HG03575 (cell line): ENCODE results near the gene ITK.

Source experiments
- ATAC-seq: cut with Tn5 transposase; IDR thresholded peaks from one replicate; pipeline ENCODE4 v1.9.1; 2021; ENCODE audit not compliant: unreplicated experiment, insufficient number of reproducible peaks, low FRiP score; ENCODE audit errors: extremely low read depth

The ITK gene

DNA sequence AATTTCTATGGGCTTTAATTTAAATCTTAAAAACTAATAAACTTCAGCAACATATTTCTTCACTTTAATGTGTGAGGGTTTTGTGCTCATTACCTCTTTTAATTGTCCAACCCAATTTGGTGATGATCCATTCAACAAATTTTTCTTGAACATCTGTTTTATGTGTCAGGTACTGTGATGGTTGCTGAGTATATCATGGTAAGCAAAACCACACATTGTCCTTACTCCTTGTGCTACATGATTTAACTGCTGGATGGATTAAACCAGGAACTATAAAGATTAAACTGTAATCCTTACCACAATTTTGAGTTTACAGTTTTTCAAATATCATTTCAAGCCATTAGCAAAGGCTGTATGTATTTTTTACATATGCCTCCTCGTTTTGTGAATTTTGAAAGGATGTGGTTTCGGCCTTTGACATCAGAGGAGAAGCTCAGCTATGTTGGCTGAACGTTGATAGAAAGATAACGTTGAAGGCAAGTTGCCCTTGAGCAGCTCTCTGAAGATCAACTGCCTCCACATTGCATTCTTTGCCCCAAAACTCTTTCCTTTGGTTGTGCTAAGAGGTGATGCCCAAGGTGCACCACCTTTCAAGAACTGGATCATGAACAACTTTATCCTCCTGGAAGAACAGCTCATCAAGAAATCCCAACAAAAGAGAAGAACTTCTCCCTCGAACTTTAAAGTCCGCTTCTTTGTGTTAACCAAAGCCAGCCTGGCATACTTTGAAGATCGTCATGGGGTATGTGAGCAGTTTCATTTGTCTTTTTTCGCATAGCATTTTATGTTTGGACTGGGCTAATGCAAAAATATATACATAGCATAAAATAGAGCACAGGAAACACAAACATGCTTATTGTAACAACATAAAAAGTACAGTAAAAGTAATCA, at the start of gene ITK:
Gene ITK, plus strand, starts transcription at position 467 of the 891 bp plus-strand sequence. Its CDS starts 138 bp downstream, at position 605.
- ATAC-seq: no peak

DNA sequence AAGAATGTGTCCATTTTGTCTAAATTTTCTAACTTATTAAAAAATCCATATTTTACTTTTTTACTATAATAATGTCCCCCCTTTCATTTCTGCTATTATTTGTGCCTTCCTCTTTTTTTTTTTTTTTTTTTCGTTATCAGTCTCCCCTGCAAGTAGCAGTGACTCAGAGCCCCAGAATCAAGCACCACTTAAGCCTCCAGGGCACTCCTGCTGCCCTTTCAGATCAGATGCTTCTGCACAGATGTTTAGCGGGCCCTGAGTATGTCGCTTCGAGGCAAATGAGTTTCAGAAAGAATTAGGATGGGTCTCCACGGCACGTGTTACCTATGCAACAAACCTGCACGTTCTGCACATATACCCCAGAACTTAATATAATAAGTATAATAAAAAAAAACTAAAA, 49.7 kb upstream of the ITK start:
- ATAC-seq: no peak

GRCh38 chr5:157132281-157132612, 48.4 kb upstream of the ITK start:
- ATAC-seq: no peak

GRCh38 chr5:157137691-157138090, 42.9 kb upstream of the ITK start:
- ATAC-seq: no peak

DNA sequence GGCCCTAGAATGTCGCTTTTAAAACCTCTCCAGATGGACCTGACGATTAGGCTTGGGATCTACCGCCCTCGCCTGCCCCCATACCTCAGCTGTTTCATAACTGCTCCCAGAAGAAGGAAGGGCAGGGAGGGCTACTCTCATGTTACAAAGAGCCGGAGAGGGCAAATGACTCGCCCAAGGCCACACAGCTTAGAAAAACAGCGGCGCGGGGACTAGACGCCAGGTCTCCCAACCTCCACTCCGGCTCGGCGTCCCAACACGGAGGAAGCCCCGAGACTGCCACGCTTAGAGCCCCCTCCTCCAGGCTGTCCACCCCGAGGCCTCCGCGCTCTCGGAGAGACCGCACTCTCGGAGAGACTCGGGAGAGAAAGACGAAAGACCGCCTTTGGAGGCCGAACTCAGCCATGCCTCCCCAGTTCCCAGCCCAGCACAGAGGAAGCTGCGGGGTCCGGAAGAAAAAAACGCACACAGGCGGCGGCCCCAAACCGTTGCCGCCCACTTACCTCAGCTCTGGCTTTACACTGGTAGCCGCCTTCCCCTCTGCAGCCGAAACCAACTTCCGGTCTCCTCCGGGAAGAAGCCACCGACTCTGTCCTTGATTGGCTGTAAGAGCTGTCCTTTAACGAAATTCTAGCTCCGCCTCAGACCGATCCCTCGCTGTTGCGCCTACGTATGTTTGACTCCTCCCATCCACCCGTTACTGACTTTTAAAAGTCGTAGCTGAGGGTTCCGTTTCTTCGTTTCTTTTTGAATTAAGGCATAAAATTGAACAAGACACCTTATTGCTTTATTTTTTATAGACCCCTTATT, 38.1 kb upstream of the ITK start, which contains the start of gene MED7:
Gene MED7, minus strand, starts transcription at position 549 of the 810 bp plus-strand sequence. CDS start 3,434 bp downstream, outside the sequence.
- ATAC-seq: peak; percentile 99

DNA sequence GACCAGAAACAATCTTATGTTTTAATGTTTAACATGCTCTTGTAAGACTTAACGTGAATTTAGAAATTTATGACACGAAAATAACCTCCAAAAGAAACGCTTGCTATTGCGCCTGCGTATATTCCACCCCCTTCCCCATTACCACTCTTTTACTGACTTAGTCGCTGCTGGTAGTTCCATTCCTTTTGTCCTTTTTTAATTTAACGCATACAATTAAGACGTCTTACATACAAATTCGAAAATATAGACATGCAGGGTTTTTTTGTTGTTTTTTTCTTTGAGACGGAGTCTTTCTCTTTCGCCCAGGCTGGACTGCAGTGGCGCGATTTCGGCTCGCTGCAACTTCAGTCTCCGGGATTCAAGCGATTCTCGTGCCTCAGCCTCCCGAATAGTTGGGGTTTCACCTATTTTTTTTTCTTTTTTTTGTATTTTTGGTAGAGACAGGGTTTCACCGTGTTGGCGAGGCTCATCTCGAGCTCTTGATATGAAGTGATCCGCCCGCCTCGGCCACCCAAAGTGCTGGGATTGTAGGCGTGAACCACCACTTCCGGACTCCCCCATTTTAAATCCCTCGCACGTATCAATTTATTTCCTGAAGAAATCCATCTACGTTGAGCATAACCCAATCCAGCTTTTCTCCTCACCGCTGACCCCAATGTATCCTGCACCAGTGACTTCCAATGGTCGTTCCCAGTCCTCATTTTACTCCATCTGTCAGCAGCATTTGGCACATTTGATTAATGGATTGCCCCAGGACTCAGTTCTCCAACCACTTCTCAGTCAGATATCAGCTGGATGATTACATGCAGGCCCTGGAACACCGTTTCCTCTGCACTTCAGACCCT, 37.3 kb upstream of the ITK start:
- peak; percentile 24 for ATAC-seq

DNA sequence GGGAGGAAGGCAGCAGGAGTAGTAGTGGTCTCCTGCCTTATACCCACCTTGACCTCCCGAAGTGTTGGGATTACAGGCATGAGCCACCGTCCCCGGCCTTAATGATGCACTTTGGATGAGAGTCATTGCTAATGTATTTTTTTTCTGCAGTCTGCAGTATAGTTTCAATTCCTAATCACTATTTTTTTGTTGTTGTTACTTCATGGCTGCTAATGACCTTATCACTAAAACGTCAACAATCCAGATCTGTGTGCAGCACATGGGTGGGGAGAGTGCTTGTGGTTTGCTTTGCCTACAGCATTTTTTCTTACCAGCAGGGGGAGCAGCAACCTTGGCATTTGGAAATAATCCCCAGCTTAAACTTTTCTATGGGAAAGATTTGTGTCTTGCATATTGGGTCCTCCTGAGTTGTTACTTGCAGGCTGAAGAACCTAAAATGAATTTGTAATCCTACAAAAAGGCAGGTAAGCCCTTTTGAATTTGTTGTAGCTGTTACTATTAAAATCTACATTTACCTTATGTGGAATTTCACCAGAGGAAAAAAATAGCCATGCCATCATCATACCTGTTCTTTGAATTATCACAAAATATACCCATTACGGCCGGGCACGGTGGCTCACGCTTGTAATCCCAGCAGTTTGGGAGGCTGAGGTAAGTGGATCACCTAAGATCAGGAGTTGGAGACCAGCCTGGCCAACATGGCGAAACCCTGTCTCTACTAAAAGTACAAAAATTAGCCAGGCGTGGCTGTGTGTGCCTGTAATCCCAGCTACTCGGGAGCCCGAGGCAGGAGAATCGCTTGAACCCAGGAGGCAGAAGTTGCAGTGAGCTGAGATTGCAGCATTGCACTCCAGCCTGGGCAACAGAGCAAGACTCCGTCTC, 31.7 kb upstream of the ITK start:
- ATAC-seq: peak; percentile 42

- no peak for ATAC-seq
Observed at GRCh38 chr5:157150995-157151394, 29.6 kb upstream of the ITK start.

DNA sequence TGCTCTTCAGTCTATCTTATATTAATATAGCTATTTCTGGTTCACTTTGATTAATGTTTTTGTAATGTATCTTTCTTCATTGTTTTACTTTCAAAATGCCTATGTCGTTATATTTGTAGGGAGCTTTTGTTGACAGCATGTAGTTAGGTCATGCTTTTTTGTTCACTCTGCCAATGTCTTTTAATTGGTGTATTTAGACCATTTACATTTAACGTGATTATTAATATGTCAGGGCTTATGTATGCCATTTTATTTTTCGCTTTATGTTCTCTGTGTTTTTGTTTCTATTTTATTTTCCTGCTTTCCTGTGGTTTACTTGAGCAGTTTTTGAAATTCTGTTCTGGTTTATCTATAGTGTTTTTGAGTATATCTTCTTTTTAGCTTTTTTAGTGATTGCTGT, 25.3 kb upstream of the ITK start:
- no peak for ATAC-seq

- ATAC-seq: no peak
Observed at GRCh38 chr5:157157293-157157891, 23.2 kb upstream of the ITK start.

DNA sequence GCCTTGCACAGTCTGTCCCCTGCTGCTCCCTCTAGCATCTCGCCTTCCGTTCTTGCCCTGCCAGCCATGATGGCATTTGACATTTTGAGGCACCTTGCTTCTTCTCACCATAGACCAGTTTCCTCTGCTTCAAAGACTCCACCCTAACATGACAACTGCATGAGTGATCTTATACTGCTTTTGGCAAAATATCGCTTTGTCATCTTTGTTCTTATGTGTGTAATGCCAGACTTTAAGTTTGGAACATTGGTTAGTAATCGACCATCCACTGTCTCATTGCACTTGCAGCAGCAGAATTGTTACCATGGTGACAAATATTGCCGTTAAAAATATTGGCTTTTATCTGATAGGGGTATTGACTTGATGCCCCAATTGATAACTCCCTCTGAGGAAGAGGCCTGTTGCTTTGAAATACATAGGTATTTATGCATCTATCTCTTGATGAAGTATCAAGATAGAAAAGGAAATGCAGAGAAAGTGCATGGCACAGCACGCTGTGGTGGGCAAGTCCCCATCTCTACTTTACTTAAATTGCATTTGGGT, 21.4 kb upstream of the ITK start:
- no peak for ATAC-seq

DNA sequence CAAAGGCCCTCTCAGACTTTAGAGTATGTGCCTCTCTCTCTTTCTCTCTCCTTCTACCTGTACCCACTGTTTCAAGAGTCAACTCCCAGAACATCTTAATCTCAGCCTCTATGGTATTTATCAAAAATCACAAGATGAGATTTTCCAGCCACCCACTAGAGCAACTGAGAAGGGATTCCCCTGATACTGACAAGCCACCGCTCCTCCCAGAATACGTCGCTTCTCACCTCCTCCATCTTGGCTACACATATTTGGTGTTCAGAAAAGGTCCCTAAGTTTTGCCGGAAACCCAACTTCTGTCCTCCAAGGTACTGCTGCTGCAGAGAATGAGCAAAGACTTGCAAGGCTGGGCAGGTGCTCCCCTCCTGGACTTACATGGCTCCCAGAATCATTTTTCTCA, 20.6 kb upstream of the ITK start:
- ATAC-seq: no peak

DNA sequence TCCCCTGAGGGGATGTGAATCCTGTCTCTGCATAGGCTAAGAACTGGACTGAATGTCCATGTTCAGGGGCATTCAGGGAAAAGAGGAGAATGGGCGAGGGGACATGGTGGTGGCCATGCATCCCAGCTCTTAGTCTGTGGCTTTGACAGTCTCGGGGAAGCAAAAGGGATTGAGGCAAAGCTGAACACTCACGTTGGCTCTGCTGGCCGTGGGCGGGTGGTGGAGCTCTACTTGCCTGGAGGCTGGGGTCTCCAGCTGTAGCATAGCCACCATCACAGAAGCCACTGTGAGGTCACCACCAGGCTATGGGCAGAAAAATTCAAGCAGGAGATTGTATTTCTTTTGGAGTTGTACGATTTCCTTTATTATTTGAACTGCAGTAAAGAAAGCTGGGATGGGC, 18.6 kb upstream of the ITK start:
- no peak for ATAC-seq

- ATAC-seq: no peak
Observed at GRCh38 chr5:157162919-157163510, 17.6 kb upstream of the ITK start.

DNA sequence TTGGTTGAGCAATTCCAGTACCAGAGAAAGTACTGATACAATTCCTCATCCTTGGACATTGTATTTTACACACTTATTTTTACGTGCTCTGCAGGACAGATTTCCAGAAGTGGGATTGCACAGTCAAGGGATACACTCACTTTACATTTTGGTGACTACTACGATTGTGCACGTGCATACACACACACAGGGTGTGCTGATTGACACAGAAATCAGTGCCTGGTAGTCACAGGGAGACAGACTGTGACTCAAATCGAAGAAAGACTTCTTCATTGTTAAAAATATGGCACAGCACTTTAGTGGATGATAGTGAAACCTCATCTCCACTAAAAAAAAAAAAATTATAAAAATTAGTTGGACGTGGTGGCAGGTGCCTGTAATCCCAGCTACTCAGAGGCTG, 16.1 kb upstream of the ITK start:
- ATAC-seq: no peak

DNA sequence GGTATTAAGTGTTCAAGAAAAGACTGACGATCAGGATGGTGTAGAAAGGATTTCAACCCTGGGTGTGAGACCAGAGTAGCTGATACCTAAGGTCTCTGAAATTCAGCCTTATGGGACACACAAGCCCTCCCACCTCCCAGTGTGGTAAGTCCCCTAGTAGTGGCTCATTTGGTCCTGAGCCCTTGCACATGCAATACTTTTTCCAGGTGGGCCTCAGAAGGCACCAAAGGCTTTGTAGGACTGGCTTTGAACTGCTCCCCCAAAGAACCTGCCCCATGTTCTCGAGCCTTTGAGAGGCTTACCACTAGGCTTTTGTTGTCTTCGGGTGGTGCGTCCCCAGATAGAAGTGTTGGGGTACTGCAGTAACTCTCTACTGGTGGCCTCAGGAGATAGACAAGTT, 15.4 kb upstream of the ITK start:
- ATAC-seq: no peak

GRCh38 chr5:157165668-157166067, 15.0 kb upstream of the ITK start:
- ATAC-seq: no peak
